Neural cell (in vitro differentiated cells): Measurements from ENCODE around the gene RRBP1.

Experiments used
- EP300 ChIP-seq: fragments of 450-650 bp; conservative IDR thresholded peaks from 2 replicates; pipeline ENCODE4 v1.6.1; 2014; ENCODE audit warnings: antibody characterized with exemption, mild to moderate bottlenecking, moderate library complexity; ENCODE audit not compliant: poor library complexity, severe bottlenecking
- POLR2AphosphoS5 ChIP-seq: IDR thresholded peaks from 2 replicates; pipeline ENCODE4 v1.6.1; 2012
- SMC3 ChIP-seq: fragments of 450-650 bp; conservative IDR thresholded peaks from 2 replicates; pipeline ENCODE4 v1.6.1; 2014; ENCODE audit warnings: antibody characterized with exemption, mild to moderate bottlenecking, moderate library complexity; ENCODE audit not compliant: poor library complexity
- TF ChIP-seq, protein P1 (sequence below): fragments of 450-650 bp; IDR thresholded peaks from 2 replicates; pipeline ENCODE4 v1.5.1; 2014; ENCODE audit warnings: antibody characterized with exemption, mild to moderate bottlenecking, moderate library complexity; ENCODE audit not compliant: poor library complexity, severe bottlenecking

DNA sequence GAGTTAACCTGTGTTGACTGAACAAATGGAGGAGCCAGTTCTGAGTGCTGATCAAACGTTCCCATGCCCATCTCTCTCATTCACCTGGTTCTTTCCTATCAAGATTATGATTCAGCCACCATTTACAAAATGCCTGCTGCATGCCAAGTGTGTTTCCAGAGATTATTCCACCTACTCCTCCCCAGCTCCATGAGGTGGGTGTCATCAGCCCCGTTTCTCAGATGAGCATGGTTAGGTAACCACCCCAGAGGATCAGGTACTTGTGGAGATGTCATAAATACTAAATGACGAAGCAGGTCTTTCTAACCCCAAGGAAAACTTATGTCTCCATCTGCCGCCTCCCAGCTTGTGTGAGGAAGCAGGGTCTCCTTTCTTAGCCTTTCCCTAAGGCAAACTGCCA is 19.8 kb upstream of the RRBP1 start:
- TF ChIP-seq, protein P1, sequence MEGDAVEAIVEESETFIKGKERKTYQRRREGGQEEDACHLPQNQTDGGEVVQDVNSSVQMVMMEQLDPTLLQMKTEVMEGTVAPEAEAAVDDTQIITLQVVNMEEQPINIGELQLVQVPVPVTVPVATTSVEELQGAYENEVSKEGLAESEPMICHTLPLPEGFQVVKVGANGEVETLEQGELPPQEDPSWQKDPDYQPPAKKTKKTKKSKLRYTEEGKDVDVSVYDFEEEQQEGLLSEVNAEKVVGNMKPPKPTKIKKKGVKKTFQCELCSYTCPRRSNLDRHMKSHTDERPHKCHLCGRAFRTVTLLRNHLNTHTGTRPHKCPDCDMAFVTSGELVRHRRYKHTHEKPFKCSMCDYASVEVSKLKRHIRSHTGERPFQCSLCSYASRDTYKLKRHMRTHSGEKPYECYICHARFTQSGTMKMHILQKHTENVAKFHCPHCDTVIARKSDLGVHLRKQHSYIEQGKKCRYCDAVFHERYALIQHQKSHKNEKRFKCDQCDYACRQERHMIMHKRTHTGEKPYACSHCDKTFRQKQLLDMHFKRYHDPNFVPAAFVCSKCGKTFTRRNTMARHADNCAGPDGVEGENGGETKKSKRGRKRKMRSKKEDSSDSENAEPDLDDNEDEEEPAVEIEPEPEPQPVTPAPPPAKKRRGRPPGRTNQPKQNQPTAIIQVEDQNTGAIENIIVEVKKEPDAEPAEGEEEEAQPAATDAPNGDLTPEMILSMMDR, result no peak
- TF ChIP-seq POLR2AphosphoS5 (no peak), SMC3 (no peak), EP300 (no peak)
